Naive thymus-derived CD4-positive, alpha-beta T cell (primary cell): ENCODE results near the gene PPY. TPM values are rescaled to one million over a fixed set of nuclear protein-coding genes. Genes with fewer than 3 reads are reported as not detected.
"Not testable (repeated sequence)": the region's sequence is repeated elsewhere in the genome, so short reads cannot be mapped to it uniquely, and the experiment has no call there.

Experiments used
- ATAC-seq: fragments of 150-1000 bp; cut with Tn5 transposase; 2 replicates; pipeline ENCODE4 v1.10.0; 2021; ENCODE audit warnings: mild to moderate bottlenecking, moderate library complexity
- CTCF ChIA-PET: fragments of 350-600 bp; sonication (Branson Sonifier 250); formaldehyde crosslinking; loops from one replicate; lab custom pipeline; 2021; ENCODE audit warnings: antibody characterized with exemption; lab: Charles Lee
- POLR2A ChIA-PET: fragments of 350-600 bp; sonication (Branson Sonifier 250); formaldehyde crosslinking; loops from one replicate; lab custom pipeline; 2021; ENCODE audit warnings: antibody characterized with exemption, inconsistent platforms; lab: Charles Lee
- DNase-seq, 9 donors: peaks; one replicate each; pipeline versions ENCODE4 v3.0.0 to v3.0.0-alpha.2; 2020 to 2022; ENCODE audit warnings: mixed read lengths in 1 of 9
- H3K27ac ChIP-seq: one replicate; pipeline ENCODE4 v1.7.0; 2013; ENCODE audit warnings: mild to moderate bottlenecking, low read depth, low read length, moderate library complexity
- H3K27me3 ChIP-seq, 2 donors: one replicate each; pipeline ENCODE4 v1.7.0; 2013; ENCODE audit warnings: low read length in 2 of 2, mild to moderate bottlenecking in 2 of 2, moderate library complexity in 2 of 2; ENCODE audit not compliant: control insufficient read depth in 2 of 2, insufficient read depth in 2 of 2
- H3K36me3 ChIP-seq, 3 experiments: 1 replicate in 2 of 3; 2 replicates in 1 of 3; pipeline ENCODE4 v1.7.0; 2013; ENCODE audit warnings: low read length in 3 of 3, mild to moderate bottlenecking in 3 of 3, moderate library complexity in 1 of 3; ENCODE audit not compliant: insufficient read depth in 3 of 3, control insufficient read depth in 2 of 3
- H3K4me1 ChIP-seq, 2 donors: one replicate each; pipeline ENCODE4 v1.7.0; 2013; ENCODE audit warnings: low read length in 2 of 2, mild to moderate bottlenecking in 2 of 2, moderate library complexity in 1 of 2; ENCODE audit not compliant: control insufficient read depth in 2 of 2, insufficient read depth in 2 of 2
- H3K4me3 ChIP-seq: 2 replicates; pipeline ENCODE4 v1.7.0; 2013; ENCODE audit warnings: mild to moderate bottlenecking, low read length
- H3K9me3 ChIP-seq, 3 experiments: 1 replicate in 2 of 3; 2 replicates in 1 of 3; pipeline ENCODE4 v1.7.0; 2013; ENCODE audit warnings: low read length in 3 of 3; ENCODE audit not compliant: control insufficient read depth in 2 of 3
- H3K27ac Mint-ChIP-seq, 9 donors: one replicate each; pipeline ENCODE4 v1.8.0; 2020 to 2022; ENCODE audit warnings: mixed read lengths in 9 of 9, mild to moderate bottlenecking in 8 of 9, moderate library complexity in 5 of 9, inconsistent platforms in 2 of 9
- H3K27me3 Mint-ChIP-seq, 5 donors: one replicate each; pipeline ENCODE4 v1.8.0; 2021 to 2022; ENCODE audit warnings: mixed read lengths in 5 of 5, mild to moderate bottlenecking in 1 of 5
- H3K36me3 Mint-ChIP-seq, 5 donors: one replicate each; pipeline ENCODE4 v1.8.0; 2020 to 2022; ENCODE audit warnings: mixed read lengths in 5 of 5, mild to moderate bottlenecking in 3 of 5, inconsistent platforms in 1 of 5
- H3K4me1 Mint-ChIP-seq, 7 donors: one replicate each; pipeline ENCODE4 v1.8.0; 2020 to 2022; ENCODE audit warnings: mixed read lengths in 7 of 7, mild to moderate bottlenecking in 3 of 7, inconsistent platforms in 1 of 7
- H3K4me3 Mint-ChIP-seq, 10 donors: one replicate each; pipeline ENCODE4 v1.8.0; 2020 to 2022; ENCODE audit warnings: mild to moderate bottlenecking in 10 of 10, mixed read lengths in 10 of 10, moderate library complexity in 6 of 10, inconsistent platforms in 2 of 10
- H3K9me3 Mint-ChIP-seq, 11 donors: one replicate each; pipeline ENCODE4 v1.8.0; 2020 to 2022; ENCODE audit warnings: mixed read lengths in 11 of 11, mild to moderate bottlenecking in 4 of 11, inconsistent platforms in 1 of 11, moderate library complexity in 1 of 11
- intact Hi-C, 2 donors: fragments of 100-400 bp; cut with micrococcal nuclease; formaldehyde crosslinking; loops; one replicate each; pipeline ENCODE4 v1.15.1; 2023
- polyA plus RNA-seq, 2 donors: library from polyadenylated mRNA; unstranded; fragments of 300-500 nt; fragmentation: Illumina TruSeq; gene quantifications; one replicate each; pipeline ENCODE4 v1.2.3, GENCODE V29; 2021
- total RNA-seq, 6 experiments: library from RNA in 5 of 6; stranded (reverse) in 5 of 6; gene quantifications; 1 replicate in 5 of 6; 2 replicates in 1 of 6; pipeline ENCODE4 v1.2.3 and lab custom pipeline; 2021 to 2026

Gene PPY
- total and polyA plus RNA-seq, 7 experiments from 2014 or later, result not detected

- CTCF ChIA-PET, result interaction anchor here (0.6 kb wide), 1 partner anchor 13 kb away, joined by 4 read pairs; no protein-coding TSS in a partner anchor
- Histone ChIP-seq H3K9me3 (no peaks in the 10 kb centered on the region), H3K4me3 (no peak overlapping the region), H3K36me3 (no peaks in the 10 kb centered on the region), H3K4me1 (peaks cover 12 to 13% of the 10 kb centered on the region in 2 donors), H3K27me3 (no peaks in the 10 kb centered on the region), H3K27ac (no peak overlapping the region)
- Mint-ChIP-seq H3K4me1 (peaks cover 12 to 30% (median 26%) of the 10 kb centered on the region in 7 donors), H3K27ac (no peak overlapping the region), H3K36me3 (no peaks in the 10 kb centered on the region), H3K4me3 (peak overlapping the region in 1 of 10 donors; percentile 48), H3K9me3 (no peaks in the 10 kb centered on the region), H3K27me3 (peaks cover 0 to 15% (median 0%) of the 10 kb centered on the region in 5 donors)
- DNase-seq, result no peak
- intact Hi-C loops, result no loop called here
- no peak for ATAC-seq
- POLR2A ChIA-PET, result no interaction called here
Measured at GRCh38 chr17:43931062-43931571, 11.2 kb downstream of the PPY start.

GRCh38 chr17:43928609-43929008 is 13.7 kb downstream of the PPY start:
- POLR2A ChIA-PET, result interaction anchor here (0.6 to 1.4 kb wide), 6 partner anchors 9 to 74 kb away, joined by 3 to 5 read pairs (median 3); partner anchors contain the start of gene MPP2

GRCh38 chr17:43927929-43928328 is 14.3 kb downstream of the PPY start:
- ChIA-PET POLR2A (interaction anchor here (0.8 to 1.4 kb wide), 5 partner anchors 10 to 75 kb away, joined by 3 to 5 read pairs (median 3); partner anchors contain the start of gene MPP2), CTCF (interaction anchor here (1.0 to 2.0 kb wide), 3 partner anchors 14 to 50 kb away, joined by 3 to 7 read pairs (median 4); no protein-coding TSS in a partner anchor)
- H3K9me3 ChIP-seq, H3K9me3 Mint-ChIP-seq, H3K36me3 Mint-ChIP-seq, H3K36me3 ChIP-seq, H3K27me3 ChIP-seq: not testable (repeated sequence)
- ATAC-seq, result peak; percentile 77
- Mint-ChIP-seq H3K27me3 (peaks cover 0 to 17% (median 0%) of the 10 kb centered on the region in 5 donors), H3K27ac (peak overlapping the region; percentile 76 to 96 (median 91)), H3K4me3 (peak overlapping the region; percentile 83 to 99 (median 95)), H3K4me1 (peaks cover 12 to 34% (median 27%) of the 10 kb centered on the region in 7 donors)
- Histone ChIP-seq H3K4me3 (peak overlapping the region; percentile 60), H3K4me1 (peaks cover 12 to 13% of the 10 kb centered on the region in 2 donors), H3K27ac (peak overlapping the region; percentile 44)
- DNase-seq, result peak in 4 of 9 donors; percentile 5 to 41 (median 28)
- intact Hi-C loops, result loop anchor here in 1 of 2 donors (1.0 kb wide), 1 partner anchor 11 kb away; no protein-coding TSS in a partner anchor

More at GRCh38 chr17:43928609-43929008, 13.7 kb downstream of the PPY start:
- peaks cover 12 to 13% of the 10 kb centered on the region in 2 donors for H3K4me1 ChIP-seq
- Mint-ChIP-seq H3K36me3 (no peaks in the 10 kb centered on the region), H3K27me3 (peaks cover 0 to 17% (median 0%) of the 10 kb centered on the region in 5 donors), H3K4me1 (peaks cover 12 to 34% (median 27%) of the 10 kb centered on the region in 7 donors), H3K9me3 (no peaks in the 10 kb centered on the region), H3K27ac (peak overlapping the region in 7 of 9 donors; percentile 43 to 92 (median 86)), H3K4me3 (peak overlapping the region in 2 of 10 donors; percentile 21 to 98)
- no peak overlapping the region for H3K27ac ChIP-seq
- ATAC-seq (no peak), DNase-seq (no peak)
- H3K9me3 ChIP-seq, result no peaks in the 10 kb centered on the region
- H3K36me3 ChIP-seq, result no peaks in the 10 kb centered on the region
- no peaks in the 10 kb centered on the region for H3K27me3 ChIP-seq
- CTCF ChIA-PET, result interaction anchor here (0.6 to 2.0 kb wide), 5 partner anchors 14 to 84 kb away, joined by 3 to 7 read pairs (median 3); no protein-coding TSS in a partner anchor
- no peak overlapping the region for H3K4me3 ChIP-seq
- intact Hi-C loops, result loop anchor here in 1 of 2 donors (1.0 kb wide), 1 partner anchor 11 kb away; no protein-coding TSS in a partner anchor

- peaks cover 0 to 17% (median 0%) of the 10 kb centered on the region in 5 donors for H3K27me3 Mint-ChIP-seq
- H3K27ac ChIP-seq, result peak overlapping the region; percentile 31
- intact Hi-C loops, result no loop called here
- CTCF ChIA-PET, result interaction anchor here (1.2 to 2.0 kb wide), 4 partner anchors 9 to 49 kb away, joined by 3 to 7 read pairs (median 4); no protein-coding TSS in a partner anchor
- no peaks in the 10 kb centered on the region for H3K36me3 Mint-ChIP-seq
- no peak for ATAC-seq
- peak overlapping the region; percentile 83 to 99 (median 95) for H3K4me3 Mint-ChIP-seq
- H3K9me3 Mint-ChIP-seq, result no peaks in the 10 kb centered on the region
- DNase-seq, result peak in 1 of 9 donors; percentile 16
- H3K4me3 ChIP-seq, result peak overlapping the region; percentile 60
- no peaks in the 10 kb centered on the region for H3K36me3 ChIP-seq
- H3K4me1 ChIP-seq, result peaks cover 12 to 13% of the 10 kb centered on the region in 2 donors
- POLR2A ChIA-PET, result interaction anchor here (0.5 to 1.9 kb wide), 3 partner anchors 11 to 21 kb away, joined by 3 to 8 read pairs (median 3); partner anchors contain the start of gene MPP2
- H3K27me3 ChIP-seq, result no peaks in the 10 kb centered on the region
- no peaks in the 10 kb centered on the region for H3K9me3 ChIP-seq
- H3K27ac Mint-ChIP-seq, result peak overlapping the region; percentile 76 to 96 (median 91)
- H3K4me1 Mint-ChIP-seq, result peaks cover 12 to 34% (median 27%) of the 10 kb centered on the region in 7 donors
Measured at GRCh38 chr17:43927060-43927864, 15.0 kb downstream of the PPY start.

GRCh38 chr17:43924558-43924957 is 17.7 kb downstream of the PPY start:
- Histone ChIP-seq H3K4me1 (peaks cover 12 to 13% of the 10 kb centered on the region in 2 donors), H3K9me3 (no peaks in the 10 kb centered on the region), H3K27ac (no peak overlapping the region), H3K27me3 (no peaks in the 10 kb centered on the region), H3K4me3 (no peak overlapping the region), H3K36me3 (no peaks in the 10 kb centered on the region)
- intact Hi-C loops, result no loop called here
- ATAC-seq (no peak), DNase-seq (no peak)
- Mint-ChIP-seq H3K4me1 (peaks cover 7 to 29% (median 22%) of the 10 kb centered on the region in 7 donors), H3K27ac (no peak overlapping the region), H3K9me3 (no peaks in the 10 kb centered on the region), H3K4me3 (no peak overlapping the region), H3K27me3 (peaks cover 0 to 15% (median 0%) of the 10 kb centered on the region in 5 donors), H3K36me3 (no peaks in the 10 kb centered on the region)
- ChIA-PET CTCF (interaction anchor here (0.8 to 3.0 kb wide), 3 partner anchors 10 to 19 kb away, joined by 3 to 10 read pairs (median 8); no protein-coding TSS in a partner anchor), POLR2A (interaction anchor here (0.7 to 1.3 kb wide), 2 partner anchors 14 to 34 kb away, joined by 3 read pairs; no protein-coding TSS in a partner anchor)

GRCh38 chr17:43920500-43921095 is 21.7 kb downstream of the PPY start:
- peaks cover 0 to 9% of the 10 kb centered on the region in 2 donors for H3K4me1 ChIP-seq
- peaks cover 0 to 1% (median 0%) of the 10 kb centered on the region in 11 donors for H3K9me3 Mint-ChIP-seq
- H3K4me3 Mint-ChIP-seq, result peak overlapping the region in 1 of 10 donors; percentile 34
- no peaks in the 10 kb centered on the region for H3K9me3 ChIP-seq
- POLR2A ChIA-PET, result no interaction called here
- ATAC-seq, result no peak
- CTCF ChIA-PET, result no interaction called here
- DNase-seq, result no peak
- H3K4me3 ChIP-seq, result no peak overlapping the region
- H3K27me3 Mint-ChIP-seq, result peaks cover 0 to 14% (median 0%) of the 10 kb centered on the region in 5 donors
- H3K27ac Mint-ChIP-seq, result no peak overlapping the region
- intact Hi-C loops, result no loop called here
- H3K36me3 ChIP-seq, result no peaks in the 10 kb centered on the region
- H3K27me3 ChIP-seq, result no peaks in the 10 kb centered on the region
- H3K36me3 Mint-ChIP-seq, result no peaks in the 10 kb centered on the region
- H3K27ac ChIP-seq, result no peak overlapping the region
- H3K4me1 Mint-ChIP-seq, result peaks cover 10 to 28% (median 17%) of the 10 kb centered on the region in 7 donors
